ENCODE data around the gene PRPF31.

Gene PRPF31

GRCh38 chr19:54173359-54173699 is 57.8 kb downstream of the PRPF31 start:
- TF ChIP-seq, protein P1, sequence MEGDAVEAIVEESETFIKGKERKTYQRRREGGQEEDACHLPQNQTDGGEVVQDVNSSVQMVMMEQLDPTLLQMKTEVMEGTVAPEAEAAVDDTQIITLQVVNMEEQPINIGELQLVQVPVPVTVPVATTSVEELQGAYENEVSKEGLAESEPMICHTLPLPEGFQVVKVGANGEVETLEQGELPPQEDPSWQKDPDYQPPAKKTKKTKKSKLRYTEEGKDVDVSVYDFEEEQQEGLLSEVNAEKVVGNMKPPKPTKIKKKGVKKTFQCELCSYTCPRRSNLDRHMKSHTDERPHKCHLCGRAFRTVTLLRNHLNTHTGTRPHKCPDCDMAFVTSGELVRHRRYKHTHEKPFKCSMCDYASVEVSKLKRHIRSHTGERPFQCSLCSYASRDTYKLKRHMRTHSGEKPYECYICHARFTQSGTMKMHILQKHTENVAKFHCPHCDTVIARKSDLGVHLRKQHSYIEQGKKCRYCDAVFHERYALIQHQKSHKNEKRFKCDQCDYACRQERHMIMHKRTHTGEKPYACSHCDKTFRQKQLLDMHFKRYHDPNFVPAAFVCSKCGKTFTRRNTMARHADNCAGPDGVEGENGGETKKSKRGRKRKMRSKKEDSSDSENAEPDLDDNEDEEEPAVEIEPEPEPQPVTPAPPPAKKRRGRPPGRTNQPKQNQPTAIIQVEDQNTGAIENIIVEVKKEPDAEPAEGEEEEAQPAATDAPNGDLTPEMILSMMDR (conservative IDR thresholded peaks at IDR 0.05; ENCODE audit: low read length), result no peak
- no peak for DNase-seq (ENCODE audit: low read depth)
- H3K4me3 ChIP-seq (ENCODE audit: low read length), result no peak overlapping the region

DNA sequence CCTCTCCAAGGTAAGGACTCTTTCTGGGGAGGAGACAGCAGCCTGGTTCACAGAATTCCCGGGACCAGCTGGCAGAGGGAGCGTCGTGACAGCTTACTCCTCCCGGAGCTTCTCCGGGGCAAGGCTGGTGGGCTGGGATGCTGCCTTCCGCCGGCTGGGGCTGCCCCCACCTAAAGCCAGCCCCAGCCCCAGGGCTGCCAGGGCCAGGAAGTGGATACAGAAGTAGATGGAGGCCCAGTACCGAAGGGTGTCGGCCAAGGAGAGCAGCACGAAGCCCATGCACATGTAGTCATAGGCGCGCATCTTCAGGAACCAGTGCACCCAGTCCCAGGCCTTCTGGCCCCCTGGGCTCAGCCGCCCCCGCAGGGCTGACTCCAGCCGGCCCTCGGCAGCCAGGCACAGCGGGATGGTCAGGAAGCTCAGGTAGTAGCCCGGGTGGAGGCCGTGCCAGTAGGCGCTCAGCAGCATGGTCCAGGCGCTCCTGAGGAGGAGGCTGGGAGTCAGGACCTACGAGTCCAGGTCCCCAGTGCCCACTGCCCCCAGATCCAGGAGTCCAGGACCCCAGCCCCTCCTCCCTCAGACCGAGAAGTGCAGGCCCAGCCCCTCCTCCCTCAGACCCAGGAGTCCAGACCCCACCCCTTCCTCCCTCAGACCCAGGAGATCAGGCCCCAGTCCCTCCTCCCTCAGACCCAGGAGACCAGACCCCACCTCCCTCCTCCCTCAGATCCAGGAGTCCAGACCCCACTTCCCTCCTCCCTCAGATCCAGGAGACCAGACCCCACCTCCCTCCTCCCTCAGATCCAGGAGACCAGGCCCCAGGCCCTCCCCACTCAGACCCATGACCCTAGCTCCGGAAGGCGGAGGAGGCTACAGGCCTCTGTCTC is 58.6 kb downstream of the PRPF31 start:
- DNase-seq (ENCODE audit: low read depth), result no peak
- TF ChIP-seq, protein P1 (conservative IDR thresholded peaks at IDR 0.05; ENCODE audit: low read length), result no peak
- no peak overlapping the region for H3K4me3 ChIP-seq (ENCODE audit: low read length)

GRCh38 chr19:54178581-54179261 is 63.2 kb downstream of the PRPF31 start:
- H3K4me3 ChIP-seq (ENCODE audit: low read length), result no peak overlapping the region
- TF ChIP-seq, protein P1 (conservative IDR thresholded peaks at IDR 0.05; ENCODE audit: low read length), result no peak
- no peak for DNase-seq (ENCODE audit: low read depth)

GRCh38 chr19:54179262-54179852 is 63.8 kb downstream of the PRPF31 start:
- TF ChIP-seq, protein P1 (conservative IDR thresholded peaks at IDR 0.05; ENCODE audit: low read length), result no peak
- H3K4me3 ChIP-seq (ENCODE audit: low read length), result no peak overlapping the region
- DNase-seq (ENCODE audit: low read depth), result no peak

DNA sequence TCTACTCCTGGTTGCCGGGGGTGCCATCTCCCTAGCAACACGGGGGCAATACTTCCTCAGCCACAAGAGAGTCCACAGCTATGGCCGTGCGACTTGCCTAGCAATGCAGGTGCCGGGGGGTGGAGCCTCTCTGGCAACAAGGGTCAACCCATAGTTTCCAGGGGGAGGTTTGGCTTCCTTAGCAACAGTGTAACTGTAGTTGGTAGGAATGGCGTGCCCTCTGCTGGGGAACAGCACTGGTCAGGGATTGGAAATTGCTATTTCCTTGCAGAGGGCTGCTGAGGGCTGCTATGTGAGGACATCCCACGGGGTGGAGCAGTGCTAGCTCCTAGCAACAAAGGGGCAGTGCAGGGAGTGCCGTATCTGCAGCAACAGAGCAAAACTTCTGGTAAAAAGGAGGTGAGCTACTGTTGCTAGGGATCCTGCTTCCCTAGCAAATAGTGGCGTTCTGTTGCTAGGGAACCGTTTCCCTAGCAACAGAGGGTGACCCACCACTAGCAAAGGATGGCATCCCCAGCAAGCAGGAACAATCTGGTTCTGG is 64.4 kb downstream of the PRPF31 start:
- TF ChIP-seq, protein P1 (conservative IDR thresholded peaks at IDR 0.05; ENCODE audit: low read length), result no peak
- DNase-seq (ENCODE audit: low read depth), result no peak
- H3K4me3 ChIP-seq (ENCODE audit: low read length), result no peak overlapping the region

DNA sequence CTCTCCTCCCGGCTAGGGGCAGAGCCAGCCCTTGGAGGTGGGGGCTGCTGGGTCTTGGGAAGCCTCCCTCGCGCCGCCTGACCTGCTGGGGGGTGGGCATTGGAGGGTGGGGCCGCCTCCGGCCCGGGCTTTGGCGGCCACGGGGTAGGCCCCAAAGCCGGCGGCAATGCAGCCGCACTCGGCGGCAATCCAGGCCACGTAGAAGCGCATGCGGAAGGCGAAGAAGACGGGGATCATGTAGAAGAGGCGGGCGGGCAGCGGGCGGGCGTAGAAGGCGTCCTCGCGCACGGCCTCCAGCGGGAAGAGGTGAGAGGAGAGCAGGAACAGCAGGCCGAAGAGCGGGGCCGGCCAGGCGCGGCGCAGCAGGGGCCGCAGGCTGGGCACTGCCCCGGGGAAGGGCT is 65.1 kb downstream of the PRPF31 start:
- TF ChIP-seq, protein P1 (conservative IDR thresholded peaks at IDR 0.05; ENCODE audit: low read length), result no peak
- H3K4me3 ChIP-seq (ENCODE audit: low read length), result no peak overlapping the region
- no peak for DNase-seq (ENCODE audit: low read depth)
